ENCODE measurements around the gene SIRT7. TPM values are rescaled to one million over a fixed set of nuclear protein-coding genes. Genes with fewer than 3 reads are reported as not detected.
"Not testable (repeated sequence)": the region's sequence is repeated elsewhere in the genome, so short reads cannot be mapped to it uniquely, and the experiment has no call there.

Gene SIRT7
- total RNA-seq, 1 donor from 2014 or later, result 30.2 TPM

DNA sequence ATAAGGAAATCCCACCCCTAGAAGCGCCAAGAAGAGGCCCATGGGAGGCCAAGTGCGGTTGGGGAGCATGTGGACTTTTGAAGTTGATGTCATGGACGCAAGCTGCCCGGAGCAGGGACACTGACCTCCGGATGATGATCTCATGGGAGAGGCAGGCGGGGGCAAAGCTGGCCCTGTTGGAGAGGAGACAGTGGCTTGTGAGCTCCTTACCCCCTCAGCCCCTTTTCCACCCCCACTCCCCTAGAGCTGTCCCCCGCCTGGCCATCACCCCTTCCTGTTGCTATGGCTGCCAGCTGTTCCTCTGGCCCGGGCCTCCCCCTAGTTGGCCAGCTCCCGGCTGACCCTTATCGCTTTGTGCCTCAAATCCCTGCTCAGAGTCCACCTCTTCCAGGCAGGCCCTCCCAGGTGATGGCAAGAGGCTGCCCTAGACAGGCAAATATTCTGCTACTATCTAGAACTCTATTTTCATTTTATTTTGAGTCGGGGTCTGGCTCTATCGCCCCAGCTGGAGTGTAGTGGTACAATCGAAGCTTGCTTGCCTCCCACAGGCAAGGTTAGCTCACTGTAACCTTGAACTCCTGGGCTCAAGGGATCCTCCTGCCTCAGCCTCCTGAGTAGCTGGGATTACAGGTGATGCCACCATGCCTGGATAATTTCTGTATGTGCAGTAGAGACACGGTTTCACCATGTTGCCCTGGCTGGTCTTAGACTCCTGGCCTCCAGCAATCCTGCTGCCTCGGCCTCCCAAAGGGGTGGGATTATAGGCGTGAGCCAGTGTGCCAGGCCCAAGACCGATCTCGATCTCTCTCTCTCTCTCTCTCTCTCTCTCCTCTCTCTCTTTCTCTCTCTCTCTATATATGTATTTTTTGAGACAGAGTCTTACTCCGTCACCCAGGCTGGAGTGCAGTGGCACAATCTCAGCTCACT lies 36.4 kb upstream of the SIRT7 start:
- Histone ChIP-seq H4K20me1 (ENCODE audit: insufficient read depth, low read length) (peaks cover 7% of the 10 kb centered on the region), H2AFZ (ENCODE audit: low read depth, low read length) (no peak overlapping the region), H3K9ac (ENCODE audit: low read length) (no peak overlapping the region), H3K4me3 (ENCODE audit: insufficient read depth, low read depth, low read length) (no peak overlapping the region), H3K4me1 (ENCODE audit: insufficient read depth, low read length) (no peaks in the 10 kb centered on the region), H3K27ac (ENCODE audit: low read depth, low read length) (no peak overlapping the region), H3K27me3 (ENCODE audit: insufficient read depth, low read length) (peaks cover 9% of the 10 kb centered on the region), H3K9me3 (ENCODE audit: insufficient read depth, low read depth, low read length) (no peaks in the 10 kb centered on the region), H3K79me2 (ENCODE audit: insufficient read depth, low read length) (no peaks in the 10 kb centered on the region), H3K36me3 (ENCODE audit: insufficient read depth, low read length) (no peaks in the 10 kb centered on the region), H3K4me2 (ENCODE audit: low read length) (no peak overlapping the region)
- Mint-ChIP-seq H3K27me3 (ENCODE audit: low read depth, unreplicated experiment) (peaks cover 32% of the 10 kb centered on the region), H3K36me3 (ENCODE audit: low read depth, unreplicated experiment) (no peaks in the 10 kb centered on the region), H3K9me3 (ENCODE audit: unreplicated experiment) (peaks cover 2% of the 10 kb centered on the region), H3K4me1 (ENCODE audit: low read depth, unreplicated experiment) (peaks cover 3% of the 10 kb centered on the region), H3K27ac (ENCODE audit: unreplicated experiment) (no peak overlapping the region), H3K4me3 (ENCODE audit: unreplicated experiment) (no peak overlapping the region)
- TF ChIP-seq, protein P1, sequence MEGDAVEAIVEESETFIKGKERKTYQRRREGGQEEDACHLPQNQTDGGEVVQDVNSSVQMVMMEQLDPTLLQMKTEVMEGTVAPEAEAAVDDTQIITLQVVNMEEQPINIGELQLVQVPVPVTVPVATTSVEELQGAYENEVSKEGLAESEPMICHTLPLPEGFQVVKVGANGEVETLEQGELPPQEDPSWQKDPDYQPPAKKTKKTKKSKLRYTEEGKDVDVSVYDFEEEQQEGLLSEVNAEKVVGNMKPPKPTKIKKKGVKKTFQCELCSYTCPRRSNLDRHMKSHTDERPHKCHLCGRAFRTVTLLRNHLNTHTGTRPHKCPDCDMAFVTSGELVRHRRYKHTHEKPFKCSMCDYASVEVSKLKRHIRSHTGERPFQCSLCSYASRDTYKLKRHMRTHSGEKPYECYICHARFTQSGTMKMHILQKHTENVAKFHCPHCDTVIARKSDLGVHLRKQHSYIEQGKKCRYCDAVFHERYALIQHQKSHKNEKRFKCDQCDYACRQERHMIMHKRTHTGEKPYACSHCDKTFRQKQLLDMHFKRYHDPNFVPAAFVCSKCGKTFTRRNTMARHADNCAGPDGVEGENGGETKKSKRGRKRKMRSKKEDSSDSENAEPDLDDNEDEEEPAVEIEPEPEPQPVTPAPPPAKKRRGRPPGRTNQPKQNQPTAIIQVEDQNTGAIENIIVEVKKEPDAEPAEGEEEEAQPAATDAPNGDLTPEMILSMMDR (IDR thresholded peaks at IDR 0.05; ENCODE audit: insufficient read depth, low read depth, low read length), result no peak
- no peak for TF ChIP-seq EZH2 (IDR thresholded peaks at IDR 0.05; ENCODE audit: insufficient read depth, low read length)
- FAIRE-seq, result no peak
- no peak for DNase-seq (ENCODE audit: low read depth)

DNA sequence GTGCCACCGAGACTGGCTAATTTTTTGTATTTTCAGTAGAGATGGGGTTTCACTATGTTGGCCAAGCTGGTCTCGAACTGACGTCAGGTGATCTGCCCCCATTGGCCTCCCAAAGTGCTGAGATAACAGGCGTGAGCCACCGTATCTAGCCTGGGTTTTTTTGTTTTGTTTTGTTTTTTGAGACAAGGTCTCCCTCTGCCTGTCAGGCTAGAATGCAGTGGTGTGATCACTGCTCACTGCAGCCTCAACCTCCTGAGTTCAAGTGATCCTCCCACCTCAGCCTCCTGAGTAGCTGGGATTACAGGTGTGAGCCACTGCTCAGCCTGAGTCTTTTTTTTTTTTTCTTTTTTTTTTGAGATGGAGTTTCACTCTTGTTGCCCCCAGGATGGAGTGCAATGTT lies 35.5 kb upstream of the SIRT7 start:
- H3K79me2 ChIP-seq (ENCODE audit: insufficient read depth, low read length); H3K27ac Mint-ChIP-seq (ENCODE audit: unreplicated experiment); FAIRE-seq; H3K9me3 ChIP-seq (ENCODE audit: insufficient read depth, low read depth, low read length); H3K36me3 Mint-ChIP-seq (ENCODE audit: low read depth, unreplicated experiment); H3K9me3 Mint-ChIP-seq (ENCODE audit: unreplicated experiment); DNase-seq (ENCODE audit: low read depth); H3K4me3 ChIP-seq (ENCODE audit: insufficient read depth, low read depth, low read length); H3K36me3 ChIP-seq (ENCODE audit: insufficient read depth, low read length); H2AFZ ChIP-seq (ENCODE audit: low read depth, low read length); H3K27ac ChIP-seq (ENCODE audit: low read depth, low read length); H4K20me1 ChIP-seq (ENCODE audit: insufficient read depth, low read length); H3K4me2 ChIP-seq (ENCODE audit: low read length); H3K4me3 Mint-ChIP-seq (ENCODE audit: unreplicated experiment); H3K9ac ChIP-seq (ENCODE audit: low read length); H3K4me1 ChIP-seq (ENCODE audit: insufficient read depth, low read length); H3K4me1 Mint-ChIP-seq (ENCODE audit: low read depth, unreplicated experiment); H3K27me3 ChIP-seq (ENCODE audit: insufficient read depth, low read length): not testable (repeated sequence)
- H3K27me3 Mint-ChIP-seq (ENCODE audit: low read depth, unreplicated experiment), result peaks cover 27% of the 10 kb centered on the region

- H3K4me1 ChIP-seq (ENCODE audit: insufficient read depth, low read length), result no peaks in the 10 kb centered on the region
- H3K79me2 ChIP-seq (ENCODE audit: insufficient read depth, low read length), result no peaks in the 10 kb centered on the region
- H4K20me1 ChIP-seq (ENCODE audit: insufficient read depth, low read length), result no peaks in the 10 kb centered on the region
- peaks cover 20% of the 10 kb centered on the region for H3K27me3 Mint-ChIP-seq (ENCODE audit: low read depth, unreplicated experiment)
- H3K4me3 Mint-ChIP-seq (ENCODE audit: unreplicated experiment), result no peak overlapping the region
- TF ChIP-seq EZH2 (IDR thresholded peaks at IDR 0.05; ENCODE audit: insufficient read depth, low read length), result no peak
- TF ChIP-seq, protein P1 (IDR thresholded peaks at IDR 0.05; ENCODE audit: insufficient read depth, low read depth, low read length), result no peak
- no peak overlapping the region for H3K4me2 ChIP-seq (ENCODE audit: low read length)
- H3K36me3 Mint-ChIP-seq (ENCODE audit: low read depth, unreplicated experiment), result no peaks in the 10 kb centered on the region
- no peak overlapping the region for H3K27ac ChIP-seq (ENCODE audit: low read depth, low read length)
- no peak overlapping the region for H3K4me3 ChIP-seq (ENCODE audit: insufficient read depth, low read depth, low read length)
- H3K27ac Mint-ChIP-seq (ENCODE audit: unreplicated experiment), result no peak overlapping the region
- FAIRE-seq (no peak), DNase-seq (ENCODE audit: low read depth) (no peak)
- H3K9me3 ChIP-seq (ENCODE audit: insufficient read depth, low read depth, low read length), result no peaks in the 10 kb centered on the region
- no peak overlapping the region for H3K9ac ChIP-seq (ENCODE audit: low read length)
- H2AFZ ChIP-seq (ENCODE audit: low read depth, low read length), result no peak overlapping the region
- H3K36me3 ChIP-seq (ENCODE audit: insufficient read depth, low read length), result no peaks in the 10 kb centered on the region
- peaks cover 2% of the 10 kb centered on the region for H3K9me3 Mint-ChIP-seq (ENCODE audit: unreplicated experiment)
- H3K4me1 Mint-ChIP-seq (ENCODE audit: low read depth, unreplicated experiment), result peaks cover 3% of the 10 kb centered on the region
- H3K27me3 ChIP-seq (ENCODE audit: insufficient read depth, low read length), result no peaks in the 10 kb centered on the region
Observed at GRCh38 chr17:81952792-81953228, 34.8 kb upstream of the SIRT7 start.
